HepG2 (cell line): Measurements from ENCODE around the gene ADPRHL1. TPM values are rescaled to one million over a fixed set of nuclear protein-coding genes. Genes with fewer than 3 reads are reported as not detected.

Experiments
- ATAC-seq: fragments of 200-7000 bp; cut with Tn5 transposase; 3 replicates; pipeline ENCODE4 v1.9.1; 2020; ENCODE audit warnings: mild to moderate bottlenecking, moderate library complexity
- BruUV-seq: library from RNA; stranded (reverse); fragments of 400-500 nt; replicated peaks from 2 replicates; lab custom pipeline; 2021; lab: Mats Ljungman, UMichigan
- CTCF ChIA-PET: fragments of 300-600 bp; formaldehyde crosslinking; extraction: SDS; loops from one replicate; lab custom pipeline; 2021; ENCODE audit warnings: low total read pairs, inconsistent platforms, low intra/inter-chr PET ratio; lab: Yijun Ruan, JAX
- POLR2A ChIA-PET: fragments of 350-600 bp; sonication (Branson Sonifier 250); formaldehyde crosslinking; loops from one replicate; lab custom pipeline; 2020; ENCODE audit warnings: antibody characterized with exemption, inconsistent platforms; lab: Yijun Ruan, JAX
- DNase-seq: peaks from one replicate; pipeline ENCODE4 v3.0.0-alpha.2; 2015; ENCODE audit warnings: low spot score
- FAIRE-seq: peaks from 3 replicates; lab custom pipeline; 2011; peaks lifted over from hg19 to GRCh38; lab: Jason Lieb, UNC
- H2AFZ ChIP-seq: one replicate; pipeline ENCODE4 v1.6.1; 2011; ENCODE audit warnings: low read length, inconsistent platforms
- H3K27ac ChIP-seq: fragments of 300-600 bp; 3 replicates; pipeline ENCODE4 v1.8.0; 2011; ENCODE audit warnings: mixed run types, mild to moderate bottlenecking, mixed read lengths, low read length, inconsistent platforms; ENCODE audit not compliant: insufficient read depth; ENCODE audit errors: extremely low read length
- H3K27me3 ChIP-seq, 2 experiments: fragments of 200-600 bp in 1 of 2; 2 replicates in 1 of 2; 3 replicates in 1 of 2; pipeline versions ENCODE4 v1.6.0 to v1.8.0; 2011; ENCODE audit warnings: low read length in 2 of 2, mild to moderate bottlenecking in 2 of 2, moderate library complexity in 2 of 2, inconsistent platforms in 1 of 2; ENCODE audit not compliant: insufficient read depth in 2 of 2, control insufficient read depth in 1 of 2
- H3K36me3 ChIP-seq, 2 experiments: fragments of 200-600 bp in 1 of 2; replicated peaks in 1 of 2; 2 replicates in 1 of 2; 3 replicates in 1 of 2; pipeline versions ENCODE4 v1.5.1 to v1.8.0; 2011; ENCODE audit warnings: low read length in 2 of 2, inconsistent platforms in 1 of 2; ENCODE audit not compliant: insufficient read depth in 2 of 2, control insufficient read depth in 1 of 2
- H3K4me1 ChIP-seq: 2 replicates; pipeline ENCODE4 v1.5.1; 2012; ENCODE audit warnings: low read length, inconsistent platforms; ENCODE audit not compliant: insufficient read depth
- H3K4me2 ChIP-seq: 2 replicates; pipeline ENCODE4 v1.6.0; 2011; ENCODE audit warnings: low read depth, low read length, inconsistent platforms
- H3K4me3 ChIP-seq, 3 experiments: fragments of 200-600 bp in 1 of 3; sonication (generic), shearing (Covaris generic) in 1 of 3; replicated peaks in 1 of 3; 2 replicates each; pipeline ENCODE4 v1.5.1; 2011 to 2016; ENCODE audit warnings: low read length in 3 of 3, inconsistent platforms in 2 of 3, low read depth in 2 of 3, mild to moderate bottlenecking in 2 of 3, control low read depth in 1 of 3, mixed read lengths in 1 of 3; ENCODE audit not compliant: insufficient read depth in 1 of 3
- H3K79me2 ChIP-seq: one replicate; pipeline ENCODE4 v1.6.1; 2011; ENCODE audit warnings: low read length, inconsistent platforms; ENCODE audit not compliant: insufficient read depth
- H3K9ac ChIP-seq: 2 replicates; pipeline ENCODE4 v1.6.0; 2011; ENCODE audit warnings: mild to moderate bottlenecking, low read depth, low read length, inconsistent platforms; ENCODE audit not compliant: insufficient read depth
- H3K9me3 ChIP-seq: 2 replicates; pipeline ENCODE4 v1.5.1; 2012; ENCODE audit warnings: mild to moderate bottlenecking, low read length
- H4K20me1 ChIP-seq: 2 replicates; pipeline ENCODE4 v1.6.0; 2011; ENCODE audit warnings: inconsistent platforms, mild to moderate bottlenecking, low read length, moderate library complexity; ENCODE audit not compliant: insufficient read depth
- CCAR2 ChIP-seq: fragments of 200-400 bp; formaldehyde crosslinking; optimal IDR thresholded peaks from 2 replicates; pipeline ENCODE3; 2018; ENCODE audit warnings: low read depth, mild to moderate bottlenecking, low read length, moderate library complexity
- KDM5B ChIP-seq: sonication (generic); formaldehyde crosslinking; IDR thresholded peaks from 2 replicates; pipeline ENCODE4 v1.4.0; 2020; ENCODE audit warnings: missing genetic modification reagents, mild to moderate bottlenecking, borderline replicate concordance
- RARA ChIP-seq: IDR thresholded peaks from 2 replicates; pipeline ENCODE4 v1.6.1; 2016; ENCODE audit warnings: missing genetic modification reagents, missing compliant biosample characterization
- ZBTB33 ChIP-seq: sonication (generic); formaldehyde crosslinking; IDR thresholded peaks from 2 replicates; pipeline ENCODE4 v1.4.0; 2020; ENCODE audit warnings: missing genetic modification reagents
- ZFX ChIP-seq: sonication (generic); formaldehyde crosslinking; IDR thresholded peaks from 2 replicates; pipeline ENCODE4 v1.4.0; 2020; ENCODE audit warnings: mild to moderate bottlenecking, low read depth, missing genetic modification reagents, moderate library complexity
- ZNF367 ChIP-seq: sonication (generic); formaldehyde crosslinking; IDR thresholded peaks from 2 replicates; pipeline ENCODE4 v1.4.0; 2020; ENCODE audit warnings: missing genetic modification reagents, borderline replicate concordance
- WGBS: methylation state at CpG from one replicate; pipeline ENCODE4 v1.1.6; 2017; ENCODE audit warnings: low lambda C conversion rate; 5-methylcytosine and 5-hydroxymethylcytosine counted together
- in situ Hi-C: cut with HindIII; loops from 2 replicates; pipeline ENCODE4 v1.10.0; 2017; ENCODE audit warnings: low pct_unique_long_range_greater_than_20kb; ENCODE audit not compliant: extremely low pct_ligation_motif_present
- intact Hi-C: fragments of 100-400 bp; cut with micrococcal nuclease; formaldehyde crosslinking; loops from one replicate; pipeline ENCODE4 v1.10.0; 2022; ENCODE audit not compliant: unreplicated experiment
- polyA plus RNA-seq, 8 experiments: library from polyadenylated mRNA; depleted of rRNA in 3 of 8; stranded (reverse) in 7 of 8; unstranded in 1 of 8; fragments of >200 nt; fragmentation: Illumina TruSeq in 4 of 8; extraction: Trizol in 4 of 8; gene quantifications; 2 replicates each; pipeline versions ENCODE4 v1.2.1 to v1.2.3, GENCODE V29; 2011 to 2016; ENCODE audit warnings: low read depth in 4 of 8, missing spikeins in 1 of 8, mixed read lengths in 1 of 8; ENCODE audit not compliant: insufficient read depth in 1 of 8
- total RNA-seq, 5 experiments: library from RNA; depleted of rRNA; stranded (reverse); fragments of >200 nt; fragmentation: Illumina TruSeq; extraction: Trizol; gene quantifications; 2 replicates each; pipeline ENCODE4 v1.2.3, GENCODE V29; 2016; ENCODE audit warnings: low read depth in 1 of 5
- TF ChIP-seq, protein P1 (sequence below): sonication (generic); formaldehyde crosslinking; IDR thresholded peaks from 2 replicates; pipeline ENCODE4 v1.4.0; 2020; ENCODE audit warnings: missing genetic modification reagents, mild to moderate bottlenecking, borderline replicate concordance
- TF ChIP-seq, protein P2 (sequence below): IDR thresholded peaks from 2 replicates; pipeline ENCODE4 v1.6.1; 2016; ENCODE audit warnings: control low read depth
- TF ChIP-seq, protein P3 (sequence below): IDR thresholded peaks from 2 replicates; pipeline ENCODE4 v1.4.0; 2020; ENCODE audit warnings: mild to moderate bottlenecking, missing genetic modification reagents

ADPRHL1 gene
- total and polyA plus RNA-seq, 2 of the 13 experiments (the other 11 are each of a cell fraction or from before 2014, with no cell fraction given): 0.34 to 0.40 TPM

DNA sequence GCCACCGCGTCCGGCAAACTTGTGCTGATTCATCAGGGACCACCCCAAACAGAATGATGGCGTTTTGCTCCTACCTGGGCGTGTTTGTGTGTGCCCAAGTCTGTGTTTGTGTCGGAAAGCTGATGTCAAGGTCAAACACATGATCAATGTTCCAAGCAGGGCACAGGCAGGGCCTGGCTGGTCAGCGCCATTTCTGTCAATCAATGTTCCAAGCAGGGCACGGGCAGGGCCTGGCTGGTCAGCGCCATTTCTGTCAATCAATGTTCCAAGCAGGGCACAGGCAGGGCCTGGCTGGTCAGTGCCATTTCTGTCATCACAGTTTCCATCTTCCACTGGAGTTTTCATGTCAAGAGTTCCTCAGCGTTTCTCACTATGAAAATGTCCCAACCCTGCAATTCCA lies 74.5 kb downstream of the ADPRHL1 start:
- 66% methylated on average over 4 of the region's 10 CpGs for WGBS
- Histone ChIP-seq H3K9me3 (no peaks in the 10 kb centered on the region), H3K9ac (no peak overlapping the region), H3K4me3 (no peak overlapping the region), H3K36me3 (no peaks in the 10 kb centered on the region), H3K79me2 (no peaks in the 10 kb centered on the region), H3K4me2 (no peak overlapping the region), H3K27me3 (peaks cover 2 to 50% of the 10 kb centered on the region in 2 experiments), H3K27ac (no peak overlapping the region), H2AFZ (no peak overlapping the region), H3K4me1 (peaks cover 44% of the 10 kb centered on the region), H4K20me1 (no peaks in the 10 kb centered on the region)
- FAIRE-seq: no peak
- BruUV-seq: no TSS peak
- ATAC-seq: peak; percentile 20; the same call in 1 of the 3 replicates
- ChIA-PET POLR2A (interaction anchor here (0.5 kb wide), 1 partner anchor 72 kb away, joined by 3 read pairs; no protein-coding TSS in a partner anchor), CTCF (no interaction called here)
- in situ Hi-C loops (no loop called here), intact Hi-C loops (no loop called here)
- TF ChIP-seq, protein P1, sequence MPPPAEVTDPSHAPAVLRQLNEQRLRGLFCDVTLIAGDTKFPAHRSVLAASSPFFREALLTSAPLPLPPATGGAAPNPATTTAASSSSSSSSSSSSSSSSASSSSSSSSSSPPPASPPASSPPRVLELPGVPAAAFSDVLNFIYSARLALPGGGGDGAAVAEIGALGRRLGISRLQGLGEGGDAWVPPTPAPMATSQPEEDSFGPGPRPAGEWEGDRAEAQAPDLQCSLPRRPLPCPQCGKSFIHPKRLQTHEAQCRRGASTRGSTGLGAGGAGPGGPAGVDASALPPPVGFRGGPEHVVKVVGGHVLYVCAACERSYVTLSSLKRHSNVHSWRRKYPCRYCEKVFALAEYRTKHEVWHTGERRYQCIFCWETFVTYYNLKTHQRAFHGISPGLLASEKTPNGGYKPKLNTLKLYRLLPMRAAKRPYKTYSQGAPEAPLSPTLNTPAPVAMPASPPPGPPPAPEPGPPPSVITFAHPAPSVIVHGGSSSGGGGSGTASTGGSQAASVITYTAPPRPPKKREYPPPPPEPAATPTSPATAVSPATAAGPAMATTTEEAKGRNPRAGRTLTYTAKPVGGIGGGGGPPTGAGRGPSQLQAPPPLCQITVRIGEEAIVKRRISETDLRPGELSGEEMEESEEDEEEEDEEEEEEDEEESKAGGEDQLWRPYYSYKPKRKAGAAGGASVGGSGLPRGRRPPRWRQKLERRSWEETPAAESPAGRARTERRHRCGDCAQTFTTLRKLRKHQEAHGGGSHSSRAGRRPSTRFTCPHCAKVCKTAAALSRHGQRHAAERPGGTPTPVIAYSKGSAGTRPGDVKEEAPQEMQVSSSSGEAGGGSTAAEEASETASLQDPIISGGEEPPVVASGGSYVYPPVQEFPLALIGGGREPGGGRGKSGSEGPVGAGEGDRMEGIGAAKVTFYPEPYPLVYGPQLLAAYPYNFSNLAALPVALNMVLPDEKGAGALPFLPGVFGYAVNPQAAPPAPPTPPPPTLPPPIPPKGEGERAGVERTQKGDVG: no peak
- TF ChIP-seq ZNF367 (no peak), KDM5B (CRISPR knock-in tag) (0 out of 2 replicates have a peak, but pooled peaks have one; percentile 19), ZBTB33 (CRISPR knock-in tag) (0 out of 2 replicates have a peak, but pooled peaks have one; percentile 40), RARA (CRISPR knock-in tag) (peak; percentile 32; the same call in 1 of the 2 replicates), ZFX (peak; percentile 29; the same call in 1 of the 2 replicates), CCAR2 (no peak)
- TF ChIP-seq, protein P2, sequence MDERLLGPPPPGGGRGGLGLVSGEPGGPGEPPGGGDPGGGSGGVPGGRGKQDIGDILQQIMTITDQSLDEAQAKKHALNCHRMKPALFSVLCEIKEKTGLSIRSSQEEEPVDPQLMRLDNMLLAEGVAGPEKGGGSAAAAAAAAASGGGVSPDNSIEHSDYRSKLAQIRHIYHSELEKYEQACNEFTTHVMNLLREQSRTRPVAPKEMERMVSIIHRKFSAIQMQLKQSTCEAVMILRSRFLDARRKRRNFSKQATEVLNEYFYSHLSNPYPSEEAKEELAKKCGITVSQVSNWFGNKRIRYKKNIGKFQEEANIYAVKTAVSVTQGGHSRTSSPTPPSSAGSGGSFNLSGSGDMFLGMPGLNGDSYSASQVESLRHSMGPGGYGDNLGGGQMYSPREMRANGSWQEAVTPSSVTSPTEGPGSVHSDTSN (CRISPR knock-in tag): peak; percentile 52
- TF ChIP-seq, protein P3, sequence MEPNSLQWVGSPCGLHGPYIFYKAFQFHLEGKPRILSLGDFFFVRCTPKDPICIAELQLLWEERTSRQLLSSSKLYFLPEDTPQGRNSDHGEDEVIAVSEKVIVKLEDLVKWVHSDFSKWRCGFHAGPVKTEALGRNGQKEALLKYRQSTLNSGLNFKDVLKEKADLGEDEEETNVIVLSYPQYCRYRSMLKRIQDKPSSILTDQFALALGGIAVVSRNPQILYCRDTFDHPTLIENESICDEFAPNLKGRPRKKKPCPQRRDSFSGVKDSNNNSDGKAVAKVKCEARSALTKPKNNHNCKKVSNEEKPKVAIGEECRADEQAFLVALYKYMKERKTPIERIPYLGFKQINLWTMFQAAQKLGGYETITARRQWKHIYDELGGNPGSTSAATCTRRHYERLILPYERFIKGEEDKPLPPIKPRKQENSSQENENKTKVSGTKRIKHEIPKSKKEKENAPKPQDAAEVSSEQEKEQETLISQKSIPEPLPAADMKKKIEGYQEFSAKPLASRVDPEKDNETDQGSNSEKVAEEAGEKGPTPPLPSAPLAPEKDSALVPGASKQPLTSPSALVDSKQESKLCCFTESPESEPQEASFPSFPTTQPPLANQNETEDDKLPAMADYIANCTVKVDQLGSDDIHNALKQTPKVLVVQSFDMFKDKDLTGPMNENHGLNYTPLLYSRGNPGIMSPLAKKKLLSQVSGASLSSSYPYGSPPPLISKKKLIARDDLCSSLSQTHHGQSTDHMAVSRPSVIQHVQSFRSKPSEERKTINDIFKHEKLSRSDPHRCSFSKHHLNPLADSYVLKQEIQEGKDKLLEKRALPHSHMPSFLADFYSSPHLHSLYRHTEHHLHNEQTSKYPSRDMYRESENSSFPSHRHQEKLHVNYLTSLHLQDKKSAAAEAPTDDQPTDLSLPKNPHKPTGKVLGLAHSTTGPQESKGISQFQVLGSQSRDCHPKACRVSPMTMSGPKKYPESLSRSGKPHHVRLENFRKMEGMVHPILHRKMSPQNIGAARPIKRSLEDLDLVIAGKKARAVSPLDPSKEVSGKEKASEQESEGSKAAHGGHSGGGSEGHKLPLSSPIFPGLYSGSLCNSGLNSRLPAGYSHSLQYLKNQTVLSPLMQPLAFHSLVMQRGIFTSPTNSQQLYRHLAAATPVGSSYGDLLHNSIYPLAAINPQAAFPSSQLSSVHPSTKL (CRISPR knock-in tag): 0 out of 2 replicates have a peak, but pooled peaks have one; percentile 24
- DNase-seq: no peak
